GM13977 (cell line): Measurements from ENCODE around the gene SYT2.
A peak's percentile ranks its signal among the peaks of the same experiment; 100 is the strongest.

Experiments used
- DNase-seq: peaks from one replicate; pipeline ENCODE4 v3.0.0; 2012; ENCODE audit warnings: low spot score
- in situ Hi-C: fragments of 300-500 bp; cut with MboI; formaldehyde crosslinking; loops from one replicate; pipeline ENCODE4 v1.12.0; 2022; ENCODE audit warnings: low sequenced_read_pairs, low pct_unique_long_range_greater_than_20kb, mixed read lengths, inconsistent platforms; ENCODE audit not compliant: unreplicated experiment
- TF ChIP-seq, protein P1 (sequence below): IDR thresholded peaks from 2 replicates; pipeline ENCODE4 v1.5.1; 2012; ENCODE audit warnings: mild to moderate bottlenecking, control low read depth; ENCODE audit not compliant: insufficient read depth; ENCODE audit errors: extremely low read depth, missing control alignments

Gene SYT2

DNA sequence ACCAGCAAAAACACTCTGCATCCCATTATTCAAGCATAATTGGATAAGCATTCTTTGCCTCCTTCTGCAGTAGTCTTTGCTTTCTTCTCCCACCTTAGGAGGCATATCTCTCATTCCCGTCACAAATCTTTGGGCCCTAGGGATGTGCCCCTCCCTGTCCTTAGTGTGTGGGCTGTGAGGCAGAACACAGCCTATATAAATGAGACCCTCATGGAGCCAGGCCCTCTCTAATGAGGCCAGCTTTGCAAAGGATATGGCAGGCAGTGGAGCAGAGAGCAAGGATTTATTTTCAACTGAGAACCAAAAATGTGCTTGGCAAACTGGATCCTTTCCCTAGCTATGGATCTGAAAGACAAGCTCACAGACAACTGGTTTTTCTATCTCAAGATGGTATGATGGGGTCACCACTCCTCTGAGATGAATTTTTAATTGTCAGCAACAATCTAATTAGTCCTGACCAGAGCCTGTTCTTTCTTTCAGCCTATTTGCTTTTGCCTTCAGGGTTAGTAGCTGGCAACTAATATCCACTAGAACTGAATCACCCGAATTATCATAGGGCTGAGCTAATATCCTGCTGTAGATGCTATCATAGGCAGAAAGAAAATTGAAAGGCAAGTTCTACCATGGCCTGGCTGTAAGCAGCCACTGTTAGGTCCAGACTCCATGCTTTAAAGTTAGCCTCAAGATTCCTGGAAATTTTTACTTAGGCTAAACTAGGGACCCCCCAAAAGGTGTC is 134.2 kb downstream of the SYT2 start:
- TF ChIP-seq, protein P1, sequence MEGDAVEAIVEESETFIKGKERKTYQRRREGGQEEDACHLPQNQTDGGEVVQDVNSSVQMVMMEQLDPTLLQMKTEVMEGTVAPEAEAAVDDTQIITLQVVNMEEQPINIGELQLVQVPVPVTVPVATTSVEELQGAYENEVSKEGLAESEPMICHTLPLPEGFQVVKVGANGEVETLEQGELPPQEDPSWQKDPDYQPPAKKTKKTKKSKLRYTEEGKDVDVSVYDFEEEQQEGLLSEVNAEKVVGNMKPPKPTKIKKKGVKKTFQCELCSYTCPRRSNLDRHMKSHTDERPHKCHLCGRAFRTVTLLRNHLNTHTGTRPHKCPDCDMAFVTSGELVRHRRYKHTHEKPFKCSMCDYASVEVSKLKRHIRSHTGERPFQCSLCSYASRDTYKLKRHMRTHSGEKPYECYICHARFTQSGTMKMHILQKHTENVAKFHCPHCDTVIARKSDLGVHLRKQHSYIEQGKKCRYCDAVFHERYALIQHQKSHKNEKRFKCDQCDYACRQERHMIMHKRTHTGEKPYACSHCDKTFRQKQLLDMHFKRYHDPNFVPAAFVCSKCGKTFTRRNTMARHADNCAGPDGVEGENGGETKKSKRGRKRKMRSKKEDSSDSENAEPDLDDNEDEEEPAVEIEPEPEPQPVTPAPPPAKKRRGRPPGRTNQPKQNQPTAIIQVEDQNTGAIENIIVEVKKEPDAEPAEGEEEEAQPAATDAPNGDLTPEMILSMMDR = no peak
- in situ Hi-C loops = loop anchor here (10.0 kb wide), 1 partner anchor 111 kb away; no protein-coding TSS in a partner anchor
- no peak for DNase-seq

DNA sequence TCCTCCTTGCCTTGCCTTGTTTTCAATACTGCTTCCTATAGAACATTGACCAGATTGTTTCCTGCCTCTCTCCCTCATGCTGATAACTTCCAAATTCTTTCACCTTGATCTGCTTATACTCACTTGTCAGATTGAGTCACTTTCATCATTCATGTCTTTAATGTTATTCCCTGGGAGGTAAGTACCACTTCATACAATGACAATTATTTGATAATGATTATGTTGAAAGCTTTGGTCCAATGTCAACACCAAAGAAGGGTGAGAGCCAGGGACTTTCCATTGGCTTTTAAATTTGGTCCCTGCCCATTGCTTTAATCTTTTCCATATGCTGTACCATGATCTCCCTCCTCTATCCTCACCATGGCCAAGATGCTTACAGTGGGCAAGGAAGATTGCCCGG is 137.4 kb downstream of the SYT2 start:
- TF ChIP-seq, protein P1 = no peak
- no peak for DNase-seq

DNA sequence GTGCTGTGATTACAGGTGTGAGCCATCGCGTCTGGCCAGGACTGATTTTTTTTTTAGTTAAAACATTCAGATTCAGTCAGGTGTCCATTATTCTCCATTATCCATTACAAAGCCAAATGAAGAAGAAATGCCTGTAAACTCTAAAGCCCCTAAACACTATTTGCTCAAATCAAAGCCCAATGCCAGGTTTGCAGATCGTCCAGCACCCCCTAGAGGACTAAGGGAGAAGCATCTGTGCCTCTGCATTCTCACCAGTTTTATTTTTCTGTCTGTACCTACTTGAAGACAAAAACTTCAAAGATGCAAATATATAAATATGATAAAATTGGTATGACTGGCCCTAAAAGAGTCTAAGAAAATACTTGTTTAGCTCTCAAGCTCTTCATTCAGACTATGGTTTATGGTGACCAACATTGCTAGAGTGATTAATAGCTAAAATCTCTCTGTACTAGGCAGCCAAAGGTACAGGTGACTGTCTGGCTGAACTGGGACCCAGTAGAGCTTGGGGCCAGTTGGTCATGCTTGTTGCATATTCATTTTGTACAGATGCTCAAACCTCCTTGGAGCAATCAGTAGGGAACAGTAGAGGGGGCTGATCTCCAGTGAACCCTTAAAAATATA is 138.4 kb downstream of the SYT2 start:
- in situ Hi-C loops = loop anchor here (10.0 kb wide), 1 partner anchor 107 kb away; no protein-coding TSS in a partner anchor
- DNase-seq = peak; percentile 47
- TF ChIP-seq, protein P1 = peak; percentile 80

More for the DNA sequence above, 137.4 kb downstream of the SYT2 start:
- in situ Hi-C loops = loop anchor here (10.0 kb wide), 1 partner anchor 108 kb away; no protein-coding TSS in a partner anchor

DNA sequence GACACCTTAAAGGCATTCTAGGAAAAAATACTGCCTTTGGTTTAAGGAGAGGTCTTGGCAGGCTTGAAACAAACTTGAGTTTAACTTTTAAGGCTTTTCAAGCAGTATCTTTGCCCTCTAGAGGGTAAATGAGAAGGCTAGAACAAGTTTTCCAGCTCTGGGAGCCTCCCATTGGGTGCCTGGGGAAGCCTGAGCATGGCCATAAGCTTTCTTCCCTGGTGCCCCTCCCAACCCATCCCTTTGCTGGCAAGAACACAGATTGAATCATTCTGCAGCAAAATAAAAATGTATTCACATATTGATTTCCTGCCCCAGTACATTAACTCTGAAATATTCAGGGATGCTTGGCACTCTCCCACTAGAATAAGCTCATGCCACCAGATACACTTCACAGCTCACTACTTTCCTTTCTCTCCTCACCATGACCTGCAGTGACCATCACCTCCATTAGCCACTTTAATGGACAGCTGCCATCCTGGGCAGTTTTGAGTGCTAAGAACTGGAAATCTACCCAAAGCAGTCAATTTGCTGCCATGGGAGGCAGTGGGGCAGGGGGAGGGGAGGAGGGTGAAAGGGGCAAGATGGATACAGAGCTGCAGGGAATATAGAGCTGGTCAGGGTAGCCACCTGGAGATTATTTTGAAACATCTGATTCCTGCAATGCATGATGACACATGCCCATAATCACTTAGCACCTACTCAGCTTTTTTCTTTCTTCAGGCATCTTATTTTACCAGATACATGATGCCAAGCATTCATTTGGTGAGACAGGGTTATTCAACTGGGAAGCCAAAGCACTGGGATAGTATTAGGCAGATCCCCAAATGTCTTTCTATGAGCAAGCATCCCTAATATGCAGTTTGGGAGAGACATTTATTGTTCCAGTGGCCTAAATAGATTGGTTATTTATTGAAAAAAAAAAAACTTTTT is 140.6 kb downstream of the SYT2 start:
- TF ChIP-seq, protein P1 = no peak
- in situ Hi-C loops = loop anchor here (10.0 kb wide), 1 partner anchor 105 kb away; no protein-coding TSS in a partner anchor
- DNase-seq = no peak

DNA sequence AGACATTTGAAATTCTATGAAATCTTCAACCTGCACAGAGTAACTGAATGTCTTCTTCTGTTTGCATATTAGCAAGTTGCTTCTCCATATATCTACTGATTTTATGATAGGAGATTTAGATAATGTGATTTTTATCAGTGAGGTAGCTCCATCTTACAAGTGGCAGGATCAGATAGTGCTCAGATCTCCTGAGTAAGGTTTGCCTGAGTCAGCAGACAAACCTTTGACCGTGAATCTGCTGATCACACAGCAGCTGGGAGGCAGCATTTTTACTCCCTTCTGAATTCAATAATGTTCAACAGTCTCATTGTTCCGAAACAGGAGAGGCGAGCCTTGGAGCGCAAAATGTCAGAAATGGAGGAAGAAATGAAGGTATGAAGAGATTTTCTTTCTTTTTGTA is 141.4 kb downstream of the SYT2 start:
- TF ChIP-seq, protein P1 = no peak
- no peak for DNase-seq
- in situ Hi-C loops = no loop called here

DNA sequence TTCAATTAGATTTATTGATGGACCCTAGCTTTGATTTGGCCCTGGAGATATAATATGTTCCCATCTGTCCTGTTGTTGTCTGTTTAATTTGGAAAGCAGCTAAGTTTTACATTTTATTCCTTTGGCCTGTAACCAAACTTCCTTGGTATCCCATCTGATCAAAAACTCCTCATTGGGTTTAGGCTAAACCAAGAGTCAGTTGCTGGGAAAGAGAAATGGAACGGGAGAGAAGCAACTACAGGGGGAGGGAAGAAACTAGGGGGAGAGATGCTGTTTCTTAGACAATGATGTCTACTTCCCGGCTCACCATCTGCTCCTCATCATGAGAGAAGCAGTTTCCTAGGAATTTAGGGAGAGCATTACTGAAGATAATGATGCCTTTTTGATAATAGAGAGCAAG is 141.8 kb downstream of the SYT2 start:
- no peak for DNase-seq
- in situ Hi-C loops = no loop called here
- TF ChIP-seq, protein P1 = no peak
